GM23338 (cell line): ENCODE data around the gene PRAF2. TPM values are rescaled to one million over a fixed set of nuclear protein-coding genes. Genes with fewer than 3 reads are reported as not detected.

Experiments used
- ATAC-seq: fragments of 200-7000 bp; cut with Tn5 transposase; 3 replicates; pipeline ENCODE4 v1.9.1; 2020
- DNase-seq: peaks from one replicate; pipeline ENCODE4 v3.0.0-alpha.2; 2015; ENCODE audit warnings: low spot score
- H2AFZ ChIP-seq: fragments of 200-600 bp; sonication (generic); 2 replicates; pipeline ENCODE4 v1.8.0; 2016; ENCODE audit warnings: antibody characterized with exemption, mild to moderate bottlenecking, moderate library complexity
- H3F3A ChIP-seq: fragments of 200-600 bp; sonication (generic); replicated peaks from 2 replicates; pipeline ENCODE4 v1.8.0; 2017; ENCODE audit warnings: antibody characterized with exemption, mixed run types, low read depth
- H3K27ac ChIP-seq: fragments of 200-600 bp; sonication (generic); 2 replicates; pipeline ENCODE4 v1.6.1; 2016; ENCODE audit warnings: low read depth
- H3K27me3 ChIP-seq: fragments of 200-600 bp; sonication (generic); 2 replicates; pipeline ENCODE4 v1.8.0; 2016; ENCODE audit warnings: mild to moderate bottlenecking, mixed run types, moderate library complexity; ENCODE audit not compliant: insufficient read depth
- H3K36me3 ChIP-seq: fragments of 200-600 bp; sonication (generic); 2 replicates; pipeline ENCODE4 v1.8.0; 2016; ENCODE audit warnings: mild to moderate bottlenecking; ENCODE audit not compliant: insufficient read depth
- H3K4me1 ChIP-seq: fragments of 200-600 bp; sonication (generic); 2 replicates; pipeline ENCODE4 v1.8.0; 2016; ENCODE audit warnings: mild to moderate bottlenecking, moderate library complexity; ENCODE audit not compliant: insufficient read depth
- H3K4me2 ChIP-seq: fragments of 200-600 bp; sonication (generic); 2 replicates; pipeline ENCODE4 v1.7.1; 2017; ENCODE audit warnings: mixed run types
- H3K4me3 ChIP-seq: fragments of 200-600 bp; sonication (generic); 2 replicates; pipeline ENCODE4 v1.6.1; 2016; ENCODE audit warnings: mixed run types
- H3K79me2 ChIP-seq: fragments of 200-600 bp; sonication (generic); replicated peaks from 2 replicates; pipeline ENCODE4 v1.8.0; 2017; ENCODE audit warnings: mild to moderate bottlenecking; ENCODE audit not compliant: insufficient read depth
- H3K9me2 ChIP-seq: fragments of 200-600 bp; sonication (generic); 2 replicates; pipeline ENCODE4 v1.8.0; 2017; ENCODE audit not compliant: insufficient read depth
- H4K20me1 ChIP-seq: fragments of 200-600 bp; sonication (generic); replicated peaks from 2 replicates; pipeline ENCODE4 v1.8.0; 2017; ENCODE audit warnings: mild to moderate bottlenecking; ENCODE audit not compliant: insufficient read depth
- H3K27ac Mint-ChIP-seq: 2 replicates; pipeline ENCODE4 v1.8.0; 2020; ENCODE audit warnings: inconsistent platforms, mild to moderate bottlenecking, moderate library complexity, mixed read lengths
- H3K27me3 Mint-ChIP-seq: 3 replicates; pipeline ENCODE4 v1.8.0; 2022; ENCODE audit warnings: low read depth, mild to moderate bottlenecking, moderate library complexity, mixed read lengths, inconsistent platforms; ENCODE audit not compliant: insufficient read depth, poor library complexity
- H3K36me3 Mint-ChIP-seq: 3 replicates; pipeline ENCODE4 v1.8.0; 2021; ENCODE audit warnings: low read depth, mild to moderate bottlenecking, inconsistent platforms, moderate library complexity, mixed read lengths
- H3K4me1 Mint-ChIP-seq: 3 replicates; pipeline ENCODE4 v1.8.0; 2020; ENCODE audit warnings: mild to moderate bottlenecking, inconsistent platforms, mixed read lengths
- H3K4me3 Mint-ChIP-seq: 3 replicates; pipeline ENCODE4 v1.8.0; 2021; ENCODE audit warnings: moderate library complexity, mild to moderate bottlenecking, inconsistent platforms, mixed read lengths
- H3K9me3 Mint-ChIP-seq: 3 replicates; pipeline ENCODE4 v1.8.0; 2020; ENCODE audit warnings: moderate library complexity, mild to moderate bottlenecking, inconsistent platforms, mixed read lengths
- CREB1 ChIP-seq: fragments of 250-450 bp; sonication (Bioruptor Pico); IDR thresholded peaks from 2 replicates; pipeline ENCODE4 v1.5.0; 2020; ENCODE audit warnings: low read depth, mild to moderate bottlenecking, moderate library complexity
- ETS1 ChIP-seq: IDR thresholded peaks from 2 replicates; pipeline ENCODE4 v1.6.1; 2016; ENCODE audit warnings: antibody characterized with exemption
- EZH2 ChIP-seq: fragments of 200-600 bp; sonication (generic); IDR thresholded peaks from one replicate; pipeline ENCODE4 v1.8.0; 2017; ENCODE audit warnings: antibody characterized with exemption, mild to moderate bottlenecking, low read depth; ENCODE audit not compliant: unreplicated experiment
- JUNB ChIP-seq: IDR thresholded peaks from one replicate; pipeline ENCODE4 v1.6.1; 2016; ENCODE audit warnings: antibody characterized with exemption; ENCODE audit not compliant: unreplicated experiment
- NANOG ChIP-seq: IDR thresholded peaks from 2 replicates; pipeline ENCODE4 v1.6.1; 2016; ENCODE audit warnings: antibody characterized with exemption, borderline replicate concordance
- POLR2AphosphoS5 ChIP-seq: IDR thresholded peaks from 2 replicates; pipeline ENCODE4 v1.6.1; 2016; ENCODE audit warnings: antibody characterized with exemption, low read depth
- STAT1 ChIP-seq: IDR thresholded peaks from one replicate; pipeline ENCODE4 v1.6.1; 2016; ENCODE audit warnings: antibody characterized with exemption; ENCODE audit not compliant: unreplicated experiment
- polyA plus RNA-seq: library from polyadenylated mRNA; unstranded; fragments of >200 nt; fragmentation: Nextera tagmentation; extraction: Ambion mirVana; gene quantifications from 2 replicates; pipeline ENCODE4 v1.2.1, GENCODE V29; 2016
- total RNA-seq: library from RNA; depleted of rRNA; stranded (reverse); fragments of >200 nt; shearing (Covaris generic); gene quantifications from 2 replicates; pipeline ENCODE4 v1.2.3, GENCODE V29; 2014
- TF ChIP-seq, protein P1 (sequence below): IDR thresholded peaks from one replicate; pipeline ENCODE4 v1.6.1; 2018; ENCODE audit warnings: antibody characterized with exemption; ENCODE audit not compliant: unreplicated experiment
- TF ChIP-seq, protein P2 (sequence below), 2 experiments: fragments of 200-600 bp in 1 of 2; sonication (generic) in 1 of 2; conservative IDR thresholded peaks; 2 replicates each; pipeline versions ENCODE4 v1.5.1 to v1.6.1; 2016 to 2017; ENCODE audit warnings: antibody characterized with exemption in 2 of 2, low read depth in 2 of 2, mild to moderate bottlenecking in 2 of 2, moderate library complexity in 1 of 2

PRAF2 gene
- total and polyA plus RNA-seq, 2 experiments from 2014 or later = 6.3 to 22.1 TPM

DNA sequence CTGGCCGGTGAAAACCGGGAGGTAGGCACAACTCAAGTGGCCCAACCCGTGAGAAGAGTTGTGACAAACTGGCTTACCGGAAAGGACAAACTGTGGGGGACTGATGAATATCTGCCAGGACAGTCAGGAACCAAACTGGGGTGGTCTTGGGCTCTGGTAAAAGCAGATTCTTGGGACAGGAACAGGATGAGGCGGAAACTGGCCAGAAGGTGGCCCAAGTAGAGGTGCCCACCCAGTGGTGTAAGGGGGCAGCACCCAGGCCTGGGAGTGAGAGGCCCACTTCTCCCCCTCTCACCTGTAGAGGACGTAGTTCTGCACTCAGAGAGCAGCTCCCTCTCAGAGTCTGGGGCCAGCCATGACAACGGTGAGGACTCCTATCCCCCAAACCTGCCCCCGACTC, 9.1 kb downstream of the PRAF2 start (continued):
- no peak for TF ChIP-seq CREB1 (CRISPR knock-in tag)
- TF ChIP-seq STAT1 = no peak
- TF ChIP-seq ETS1 = no peak

DNA sequence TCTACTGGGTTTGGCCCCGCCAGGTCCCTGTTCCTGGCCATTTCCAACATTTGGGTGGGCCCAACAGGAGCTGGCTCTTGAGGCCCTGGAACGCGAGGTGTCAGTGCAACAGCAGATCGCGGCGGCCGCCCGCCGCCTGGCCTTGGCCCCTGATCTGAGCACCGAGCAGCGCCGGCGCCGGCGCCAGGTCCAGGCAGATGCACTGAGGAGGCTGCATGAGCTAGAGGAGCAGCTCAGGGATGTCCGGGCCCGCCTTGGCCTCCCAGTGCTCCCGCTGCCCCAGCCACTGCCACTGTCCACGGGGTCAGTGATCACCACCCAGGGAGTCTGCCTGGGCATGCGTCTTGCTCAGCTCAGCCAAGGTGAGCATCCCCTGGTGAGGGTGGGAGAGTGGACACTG, 9.5 kb downstream of the PRAF2 start:
- Mint-ChIP-seq H3K27ac (no peak overlapping the region), H3K4me3 (no peak overlapping the region), H3K9me3 (no peaks in the 10 kb centered on the region), H3K4me1 (peaks cover 4% of the 10 kb centered on the region; the same call in 2 of the 3 replicates), H3K36me3 (peaks cover 9% of the 10 kb centered on the region; the same call in 2 of the 3 replicates), H3K27me3 (peaks cover 4% of the 10 kb centered on the region)
- H3K4me3 ChIP-seq = no peak overlapping the region
- H3K4me1 ChIP-seq = no peaks in the 10 kb centered on the region
- no peak overlapping the region for H3K27ac ChIP-seq
- no peaks in the 10 kb centered on the region for H4K20me1 ChIP-seq
- no peaks in the 10 kb centered on the region for H3K27me3 ChIP-seq
- H2AFZ ChIP-seq = no peak overlapping the region
- no peak overlapping the region for H3K4me2 ChIP-seq
- 0 out of 2 replicates have a peak, but pooled peaks cover 5% of the 10 kb centered on the region for H3K79me2 ChIP-seq
- ATAC-seq (no peak), DNase-seq (no peak)
- TF ChIP-seq EZH2 (no peak), ETS1 (no peak), STAT1 (no peak), POLR2AphosphoS5 (no peak), NANOG (no peak), JUNB (no peak)
- TF ChIP-seq, protein P1, sequence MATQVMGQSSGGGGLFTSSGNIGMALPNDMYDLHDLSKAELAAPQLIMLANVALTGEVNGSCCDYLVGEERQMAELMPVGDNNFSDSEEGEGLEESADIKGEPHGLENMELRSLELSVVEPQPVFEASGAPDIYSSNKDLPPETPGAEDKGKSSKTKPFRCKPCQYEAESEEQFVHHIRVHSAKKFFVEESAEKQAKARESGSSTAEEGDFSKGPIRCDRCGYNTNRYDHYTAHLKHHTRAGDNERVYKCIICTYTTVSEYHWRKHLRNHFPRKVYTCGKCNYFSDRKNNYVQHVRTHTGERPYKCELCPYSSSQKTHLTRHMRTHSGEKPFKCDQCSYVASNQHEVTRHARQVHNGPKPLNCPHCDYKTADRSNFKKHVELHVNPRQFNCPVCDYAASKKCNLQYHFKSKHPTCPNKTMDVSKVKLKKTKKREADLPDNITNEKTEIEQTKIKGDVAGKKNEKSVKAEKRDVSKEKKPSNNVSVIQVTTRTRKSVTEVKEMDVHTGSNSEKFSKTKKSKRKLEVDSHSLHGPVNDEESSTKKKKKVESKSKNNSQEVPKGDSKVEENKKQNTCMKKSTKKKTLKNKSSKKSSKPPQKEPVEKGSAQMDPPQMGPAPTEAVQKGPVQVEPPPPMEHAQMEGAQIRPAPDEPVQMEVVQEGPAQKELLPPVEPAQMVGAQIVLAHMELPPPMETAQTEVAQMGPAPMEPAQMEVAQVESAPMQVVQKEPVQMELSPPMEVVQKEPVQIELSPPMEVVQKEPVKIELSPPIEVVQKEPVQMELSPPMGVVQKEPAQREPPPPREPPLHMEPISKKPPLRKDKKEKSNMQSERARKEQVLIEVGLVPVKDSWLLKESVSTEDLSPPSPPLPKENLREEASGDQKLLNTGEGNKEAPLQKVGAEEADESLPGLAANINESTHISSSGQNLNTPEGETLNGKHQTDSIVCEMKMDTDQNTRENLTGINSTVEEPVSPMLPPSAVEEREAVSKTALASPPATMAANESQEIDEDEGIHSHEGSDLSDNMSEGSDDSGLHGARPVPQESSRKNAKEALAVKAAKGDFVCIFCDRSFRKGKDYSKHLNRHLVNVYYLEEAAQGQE = no peak
- TF ChIP-seq, protein P2, sequence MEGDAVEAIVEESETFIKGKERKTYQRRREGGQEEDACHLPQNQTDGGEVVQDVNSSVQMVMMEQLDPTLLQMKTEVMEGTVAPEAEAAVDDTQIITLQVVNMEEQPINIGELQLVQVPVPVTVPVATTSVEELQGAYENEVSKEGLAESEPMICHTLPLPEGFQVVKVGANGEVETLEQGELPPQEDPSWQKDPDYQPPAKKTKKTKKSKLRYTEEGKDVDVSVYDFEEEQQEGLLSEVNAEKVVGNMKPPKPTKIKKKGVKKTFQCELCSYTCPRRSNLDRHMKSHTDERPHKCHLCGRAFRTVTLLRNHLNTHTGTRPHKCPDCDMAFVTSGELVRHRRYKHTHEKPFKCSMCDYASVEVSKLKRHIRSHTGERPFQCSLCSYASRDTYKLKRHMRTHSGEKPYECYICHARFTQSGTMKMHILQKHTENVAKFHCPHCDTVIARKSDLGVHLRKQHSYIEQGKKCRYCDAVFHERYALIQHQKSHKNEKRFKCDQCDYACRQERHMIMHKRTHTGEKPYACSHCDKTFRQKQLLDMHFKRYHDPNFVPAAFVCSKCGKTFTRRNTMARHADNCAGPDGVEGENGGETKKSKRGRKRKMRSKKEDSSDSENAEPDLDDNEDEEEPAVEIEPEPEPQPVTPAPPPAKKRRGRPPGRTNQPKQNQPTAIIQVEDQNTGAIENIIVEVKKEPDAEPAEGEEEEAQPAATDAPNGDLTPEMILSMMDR (conservative IDR thresholded peaks at IDR 0.05; ENCODE audit: low read depth in 2 of 2) = no peak
- H3K9me2 ChIP-seq = no peaks in the 10 kb centered on the region
- no peaks in the 10 kb centered on the region for H3K36me3 ChIP-seq
- no peaks in the 10 kb centered on the region for H3F3A ChIP-seq
